ENCODE results near the gene INTS3. TPM values are rescaled to one million over a fixed set of nuclear protein-coding genes. Genes with fewer than 3 reads are reported as not detected.

The INTS3 gene
- polyA plus RNA-seq, 3 donors = 17.8 to 31.3 (median 28.0) TPM

GRCh38 chr1:153801028-153801625, 73.3 kb downstream of the INTS3 start:
- H3K27ac ChIP-seq (ENCODE audit: low read depth, low read length) = no peak overlapping the region

GRCh38 chr1:153801786-153802697, 74.2 kb downstream of the INTS3 start:
- H3K27ac ChIP-seq (ENCODE audit: low read depth, low read length) = no peak overlapping the region
- WGBS, 3 donors = 87 to 89% (median 88%) methylated on average over 7 of the region's 7 CpGs

More at GRCh38 chr1:153801028-153801625, 73.3 kb downstream of the INTS3 start:
- 91 to 96% (median 96%) methylated on average over 6 of the region's 6 CpGs for WGBS, 3 donors

GRCh38 chr1:153803470-153804056, 75.7 kb downstream of the INTS3 start:
- H3K27ac ChIP-seq (ENCODE audit: low read depth, low read length) = no peak overlapping the region
- WGBS, 3 donors = 56 to 79% (median 61%) methylated on average over 3 of the region's 3 CpGs

- 55 to 97% (median 66%) methylated on average over 2 of the region's 2 CpGs for WGBS, 3 donors
- H3K27ac ChIP-seq (ENCODE audit: low read depth, low read length) = no peak overlapping the region
Measured at GRCh38 chr1:153804112-153804511, 76.3 kb downstream of the INTS3 start.

GRCh38 chr1:153805042-153805745, 77.3 kb downstream of the INTS3 start:
- WGBS, 3 donors = 48 to 83% (median 52%) methylated on average over 5 of the region's 5 CpGs
- H3K27ac ChIP-seq (ENCODE audit: low read depth, low read length) = no peak overlapping the region

- WGBS, 3 donors = 65 to 88% (median 67%) methylated on average over 11 of the region's 11 CpGs
- H3K27ac ChIP-seq (ENCODE audit: low read depth, low read length) = no peak overlapping the region
Measured at GRCh38 chr1:153805886-153806719, 78.3 kb downstream of the INTS3 start.

GRCh38 chr1:153816283-153816889, 88.5 kb downstream of the INTS3 start:
- WGBS, 3 donors = 84 to 91% (median 91%) methylated on average over 13 of the region's 13 CpGs
- no peak overlapping the region for H3K27ac ChIP-seq (ENCODE audit: low read depth, low read length)

GRCh38 chr1:153818876-153819275, 91.0 kb downstream of the INTS3 start:
- no peak overlapping the region for H3K27ac ChIP-seq (ENCODE audit: low read depth, low read length)
- WGBS, 3 donors = 81 to 90% (median 83%) methylated on average over 2 of the region's 2 CpGs

Other genes starting within 250 kb of the INTS3 start
- gene S100A6, start 192.1 kb upstream of the INTS3 start, polyA plus RNA-seq = 1,000 to 10,000 TPM in 2 of 3 donors, 100 to 1,000 TPM in 1; 125 to 3,055 (median 1,599) TPM
- gene S100A5, start 187.1 kb upstream of the INTS3 start, polyA plus RNA-seq = under 1 TPM in 1 of 3 donors, not detected in 2; 0.90 TPM
- gene S100A4, start 182.2 kb upstream of the INTS3 start, polyA plus RNA-seq = 1,000 to 10,000 TPM in 1 of 3 donors, 100 to 1,000 TPM in 1, 10 to 100 TPM in 1; 46.0 to 3,087 (median 447) TPM
- gene S100A3, start 178.8 kb upstream of the INTS3 start, polyA plus RNA-seq = 1 to 10 TPM in 2 of 3 donors, under 1 TPM in 1; 0.37 to 7.2 (median 7.0) TPM
- 1 to 10 TPM in 2 of 3 donors, under 1 TPM in 1; 0.52 to 4.4 (median 2.1) TPM for gene S100A2, start 162.2 kb upstream of the INTS3 start, polyA plus RNA-seq
- gene S100A16, start 114.9 kb upstream of the INTS3 start, polyA plus RNA-seq = 100 to 1,000 TPM in 2 of 3 donors, 10 to 100 TPM in 1; 30.9 to 175 (median 160) TPM
- 10 to 100 TPM in 1 of 3 donors, 1 to 10 TPM in 2; 1.6 to 12.9 (median 9.7) TPM for gene S100A14, start 111.7 kb upstream of the INTS3 start, polyA plus RNA-seq
- 100 to 1,000 TPM in 2 of 3 donors, 10 to 100 TPM in 1; 51.7 to 532 (median 205) TPM for gene S100A13, start 100.5 kb upstream of the INTS3 start, polyA plus RNA-seq
- gene S100A1, start 99.6 kb upstream of the INTS3 start, polyA plus RNA-seq = 100 to 1,000 TPM in 1 of 3 donors, 10 to 100 TPM in 1, 1 to 10 TPM in 1; 6.7 to 100 (median 31.7) TPM
- gene CHTOP, start 94.0 kb upstream of the INTS3 start, polyA plus RNA-seq = 10 to 100 TPM; 35.6 to 43.7 (median 40.3) TPM
- gene SNAPIN, start 69.3 kb upstream of the INTS3 start, polyA plus RNA-seq = 10 to 100 TPM; 15.2 to 52.2 (median 49.1) TPM
- gene ILF2, start 57.1 kb upstream of the INTS3 start, polyA plus RNA-seq = 100 to 1,000 TPM in 1 of 3 donors, 10 to 100 TPM in 2; 56.3 to 111 (median 89.5) TPM
- 100 to 1,000 TPM in 1 of 3 donors, 10 to 100 TPM in 2; 14.9 to 176 (median 81.7) TPM for gene NPR1, start 49.4 kb upstream of the INTS3 start, polyA plus RNA-seq
- gene SLC27A3, start 47.4 kb downstream of the INTS3 start, polyA plus RNA-seq = 100 to 1,000 TPM in 1 of 3 donors, 10 to 100 TPM in 2; 22.2 to 111 (median 83.7) TPM
- gene GATAD2B, start 194.9 kb downstream of the INTS3 start, polyA plus RNA-seq = 1 to 10 TPM; 2.6 to 5.6 (median 4.4) TPM
- 10 to 100 TPM; 17.2 to 40.2 (median 37.1) TPM for gene DENND4B, start 218.7 kb downstream of the INTS3 start, polyA plus RNA-seq
- gene CRTC2, start 230.6 kb downstream of the INTS3 start, polyA plus RNA-seq = 10 to 100 TPM; 15.4 to 38.1 (median 24.2) TPM
- 10 to 100 TPM; 44.4 to 95.8 (median 58.5) TPM for gene SLC39A1, start 235.5 kb downstream of the INTS3 start, polyA plus RNA-seq
- 10 to 100 TPM; 10.7 to 12.3 (median 12.1) TPM for gene CREB3L4, start 239.9 kb downstream of the INTS3 start, polyA plus RNA-seq
- 100 to 1,000 TPM; 159 to 196 (median 178) TPM for gene JTB, start 249.6 kb downstream of the INTS3 start, polyA plus RNA-seq

All from adipose tissue (tissue), 3 donors.